ENCODE data around the gene CCDC107.

CCDC107 gene

DNA sequence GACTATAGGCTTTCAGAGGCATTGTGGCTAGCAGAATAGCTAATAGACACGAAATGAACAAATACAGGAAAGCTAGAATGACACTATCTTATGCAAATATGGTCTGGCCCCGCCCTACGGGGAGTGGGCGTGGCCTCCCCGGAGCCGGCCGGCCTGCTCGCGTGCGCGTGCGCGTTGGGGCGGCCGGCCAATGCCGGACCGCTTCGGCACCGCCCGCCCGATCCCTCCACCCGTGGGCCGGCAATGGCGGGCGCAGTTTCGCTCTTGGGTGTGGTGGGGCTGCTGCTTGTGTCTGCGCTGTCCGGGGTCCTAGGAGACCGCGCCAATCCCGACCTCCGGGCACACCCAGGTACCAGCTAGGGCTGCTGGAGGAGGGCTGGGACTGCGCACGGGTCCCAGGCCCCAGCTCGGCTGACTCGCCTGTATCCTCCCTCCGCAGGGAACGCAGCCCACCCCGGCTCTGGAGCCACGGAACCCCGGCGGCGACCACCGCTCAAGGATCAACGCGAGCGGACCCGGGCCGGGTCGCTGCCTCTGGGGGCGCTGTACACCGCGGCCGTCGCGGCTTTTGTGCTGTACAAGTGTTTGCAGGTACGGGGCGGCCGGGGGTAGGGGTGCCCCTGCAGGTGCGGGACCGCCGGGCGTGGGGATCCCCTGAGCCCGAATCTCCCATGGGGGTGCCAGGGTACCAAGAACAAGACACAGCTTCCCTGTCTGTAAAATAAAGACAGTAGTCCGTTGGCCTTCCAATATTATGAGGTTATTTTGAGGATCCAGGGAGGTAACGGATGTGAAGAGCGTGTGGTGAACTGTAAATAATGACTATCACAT, at the start of gene CCDC107 (continued):
- TF ChIP-seq ZNF155 (tag by site-specific recombination; IDR thresholded peaks at IDR 0.05), result no peak
- 0 out of 2 replicates have a peak, but pooled peaks have one; percentile 23 for TF ChIP-seq ZNF121 (tag by site-specific recombination; IDR thresholded peaks at IDR 0.05)
- TF ChIP-seq ZNF560 (tag by site-specific recombination; IDR thresholded peaks at IDR 0.05; ENCODE audit: borderline replicate concordance), result no peak
- TF ChIP-seq ZNF274 (IDR thresholded peaks at IDR 0.05; ENCODE audit: low read length), result no peak
- no peak for TF ChIP-seq ZNF274 (tag by site-specific recombination; IDR thresholded peaks at IDR 0.05; ENCODE audit: borderline replicate concordance)
- no peak for TF ChIP-seq ZNF391 (tag by site-specific recombination; IDR thresholded peaks at IDR 0.05; ENCODE audit: borderline replicate concordance, low read depth)
- TF ChIP-seq, protein P1, sequence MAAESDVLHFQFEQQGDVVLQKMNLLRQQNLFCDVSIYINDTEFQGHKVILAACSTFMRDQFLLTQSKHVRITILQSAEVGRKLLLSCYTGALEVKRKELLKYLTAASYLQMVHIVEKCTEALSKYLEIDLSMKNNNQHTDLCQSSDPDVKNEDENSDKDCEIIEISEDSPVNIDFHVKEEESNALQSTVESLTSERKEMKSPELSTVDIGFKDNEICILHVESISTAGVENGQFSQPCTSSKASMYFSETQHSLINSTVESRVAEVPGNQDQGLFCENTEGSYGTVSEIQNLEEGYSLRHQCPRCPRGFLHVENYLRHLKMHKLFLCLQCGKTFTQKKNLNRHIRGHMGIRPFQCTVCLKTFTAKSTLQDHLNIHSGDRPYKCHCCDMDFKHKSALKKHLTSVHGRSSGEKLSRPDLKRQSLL (tag by site-specific recombination; IDR thresholded peaks at IDR 0.05), result peak; percentile 90
- no peak for TF ChIP-seq WT1 (tag by site-specific recombination; IDR thresholded peaks at IDR 0.05)
- TF ChIP-seq, protein P2, sequence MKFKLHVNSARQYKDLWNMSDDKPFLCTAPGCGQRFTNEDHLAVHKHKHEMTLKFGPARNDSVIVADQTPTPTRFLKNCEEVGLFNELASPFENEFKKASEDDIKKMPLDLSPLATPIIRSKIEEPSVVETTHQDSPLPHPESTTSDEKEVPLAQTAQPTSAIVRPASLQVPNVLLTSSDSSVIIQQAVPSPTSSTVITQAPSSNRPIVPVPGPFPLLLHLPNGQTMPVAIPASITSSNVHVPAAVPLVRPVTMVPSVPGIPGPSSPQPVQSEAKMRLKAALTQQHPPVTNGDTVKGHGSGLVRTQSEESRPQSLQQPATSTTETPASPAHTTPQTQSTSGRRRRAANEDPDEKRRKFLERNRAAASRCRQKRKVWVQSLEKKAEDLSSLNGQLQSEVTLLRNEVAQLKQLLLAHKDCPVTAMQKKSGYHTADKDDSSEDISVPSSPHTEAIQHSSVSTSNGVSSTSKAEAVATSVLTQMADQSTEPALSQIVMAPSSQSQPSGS (tag by site-specific recombination; IDR thresholded peaks at IDR 0.05; ENCODE audit: low read depth), result no peak
- TF ChIP-seq, protein P3, sequence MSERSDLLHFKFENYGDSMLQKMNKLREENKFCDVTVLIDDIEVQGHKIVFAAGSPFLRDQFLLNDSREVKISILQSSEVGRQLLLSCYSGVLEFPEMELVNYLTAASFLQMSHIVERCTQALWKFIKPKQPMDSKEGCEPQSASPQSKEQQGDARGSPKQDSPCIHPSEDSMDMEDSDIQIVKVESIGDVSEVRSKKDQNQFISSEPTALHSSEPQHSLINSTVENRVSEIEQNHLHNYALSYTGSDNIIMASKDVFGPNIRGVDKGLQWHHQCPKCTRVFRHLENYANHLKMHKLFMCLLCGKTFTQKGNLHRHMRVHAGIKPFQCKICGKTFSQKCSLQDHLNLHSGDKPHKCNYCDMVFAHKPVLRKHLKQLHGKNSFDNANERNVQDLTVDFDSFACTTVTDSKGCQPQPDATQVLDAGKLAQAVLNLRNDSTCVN (tag by site-specific recombination; optimal IDR thresholded peaks at IDR 0.05), result no peak
- no peak for TF ChIP-seq REPIN1 (tag by site-specific recombination; IDR thresholded peaks at IDR 0.05; ENCODE audit: low read depth)
- no peak for TF ChIP-seq ZNF433 (tag by site-specific recombination; IDR thresholded peaks at IDR 0.05; ENCODE audit: low read depth)
- no peak for TF ChIP-seq ZNF19 (tag by site-specific recombination; IDR thresholded peaks at IDR 0.05; ENCODE audit: low read depth)
- no peak for TF ChIP-seq ZFP3 (tag by site-specific recombination; IDR thresholded peaks at IDR 0.05; ENCODE audit: low read depth)
- no peak for TF ChIP-seq HOXA7 (CRISPR knock-in tag; IDR thresholded peaks at IDR 0.05; ENCODE audit: borderline replicate concordance)
- TF ChIP-seq, protein P4, sequence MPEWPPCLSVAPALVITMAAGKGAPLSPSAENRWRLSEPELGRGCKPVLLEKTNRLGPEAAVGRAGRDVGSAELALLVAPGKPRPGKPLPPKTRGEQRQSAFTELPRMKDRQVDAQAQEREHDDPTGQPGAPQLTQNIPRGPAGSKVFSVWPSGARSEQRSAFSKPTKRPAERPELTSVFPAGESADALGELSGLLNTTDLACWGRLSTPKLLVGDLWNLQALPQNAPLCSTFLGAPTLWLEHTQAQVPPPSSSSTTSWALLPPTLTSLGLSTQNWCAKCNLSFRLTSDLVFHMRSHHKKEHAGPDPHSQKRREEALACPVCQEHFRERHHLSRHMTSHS (tag by site-specific recombination; IDR thresholded peaks at IDR 0.05), result no peak
- TF ChIP-seq ZNF555 (tag by site-specific recombination; conservative IDR thresholded peaks at IDR 0.05), result no peak
- peak; percentile 79 for TF ChIP-seq ZNF2 (tag by site-specific recombination; IDR thresholded peaks at IDR 0.05)
- TF ChIP-seq ZNF354C (tag by site-specific recombination; IDR thresholded peaks at IDR 0.05; ENCODE audit: borderline replicate concordance, low read depth), result no peak
- peak; percentile 60 for TF ChIP-seq ZBTB8A (tag by site-specific recombination; IDR thresholded peaks at IDR 0.05)
- TF ChIP-seq GLI4 (tag by site-specific recombination; IDR thresholded peaks at IDR 0.05), result no peak
- no peak for TF ChIP-seq ZNF558 (tag by site-specific recombination; IDR thresholded peaks at IDR 0.05)
- no peak for TF ChIP-seq IKZF3 (tag by site-specific recombination; IDR thresholded peaks at IDR 0.05)
- TF ChIP-seq ZNF302 (tag by site-specific recombination; IDR thresholded peaks at IDR 0.05; ENCODE audit: low read depth), result no peak
- TF ChIP-seq ZNF335 (tag by site-specific recombination; conservative IDR thresholded peaks at IDR 0.05), result peak; percentile 70
- no peak for TF ChIP-seq ZNF175 (tag by site-specific recombination; IDR thresholded peaks at IDR 0.05)
- 0 out of 2 replicates have a peak, but pooled peaks have one; percentile 18 for TF ChIP-seq ZIC2 (tag by site-specific recombination; IDR thresholded peaks at IDR 0.05)
- TF ChIP-seq, protein P5, sequence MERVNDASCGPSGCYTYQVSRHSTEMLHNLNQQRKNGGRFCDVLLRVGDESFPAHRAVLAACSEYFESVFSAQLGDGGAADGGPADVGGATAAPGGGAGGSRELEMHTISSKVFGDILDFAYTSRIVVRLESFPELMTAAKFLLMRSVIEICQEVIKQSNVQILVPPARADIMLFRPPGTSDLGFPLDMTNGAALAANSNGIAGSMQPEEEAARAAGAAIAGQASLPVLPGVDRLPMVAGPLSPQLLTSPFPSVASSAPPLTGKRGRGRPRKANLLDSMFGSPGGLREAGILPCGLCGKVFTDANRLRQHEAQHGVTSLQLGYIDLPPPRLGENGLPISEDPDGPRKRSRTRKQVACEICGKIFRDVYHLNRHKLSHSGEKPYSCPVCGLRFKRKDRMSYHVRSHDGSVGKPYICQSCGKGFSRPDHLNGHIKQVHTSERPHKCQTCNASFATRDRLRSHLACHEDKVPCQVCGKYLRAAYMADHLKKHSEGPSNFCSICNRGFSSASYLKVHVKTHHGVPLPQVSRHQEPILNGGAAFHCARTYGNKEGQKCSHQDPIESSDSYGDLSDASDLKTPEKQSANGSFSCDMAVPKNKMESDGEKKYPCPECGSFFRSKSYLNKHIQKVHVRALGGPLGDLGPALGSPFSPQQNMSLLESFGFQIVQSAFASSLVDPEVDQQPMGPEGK (tag by site-specific recombination; IDR thresholded peaks at IDR 0.05), result peak; percentile 78
- 0 out of 2 replicates have a peak, but pooled peaks have one; percentile 61 for TF ChIP-seq ZNF664 (tag by site-specific recombination; IDR thresholded peaks at IDR 0.05)
- TF ChIP-seq ZNF624 (tag by site-specific recombination; IDR thresholded peaks at IDR 0.05), result no peak
- TF ChIP-seq ZNF501 (tag by site-specific recombination; IDR thresholded peaks at IDR 0.05), result peak; percentile 39
- TF ChIP-seq SCRT1 (tag by site-specific recombination; IDR thresholded peaks at IDR 0.05; ENCODE audit: borderline replicate concordance), result no peak
- TF ChIP-seq MEIS1 (CRISPR knock-in tag; IDR thresholded peaks at IDR 0.05; ENCODE audit: borderline replicate concordance), result no peak

Data from HEK293 (cell line).